Aorta (tissue), 5 donors: ENCODE results near the gene STRADA. TPM values are rescaled to one million over a fixed set of nuclear protein-coding genes. Genes with fewer than 3 reads are reported as not detected.

Experiments
- ATAC-seq: fragments of 200-7000 bp; cut with Tn5 transposase; one replicate; pipeline ENCODE4 v1.9.1; 2022; ENCODE audit warnings: moderate library complexity; ENCODE audit not compliant: low FRiP score
- DNase-seq, 2 donors: peaks; one replicate each; pipeline ENCODE4 v3.0.0-alpha.2; 2020
- H3K27ac ChIP-seq, 2 donors: one replicate each; pipeline ENCODE4 v1.5.1; 2013; ENCODE audit warnings: low read length in 2 of 2, mild to moderate bottlenecking in 2 of 2, moderate library complexity in 2 of 2, control low read depth in 1 of 2, inconsistent platforms in 1 of 2, low read depth in 1 of 2
- H3K27me3 ChIP-seq, 2 donors: one replicate each; pipeline ENCODE4 v1.6.1; 2013; ENCODE audit warnings: control low read depth in 1 of 2, low read length in 1 of 2, mild to moderate bottlenecking in 1 of 2, moderate library complexity in 1 of 2; ENCODE audit not compliant: insufficient read depth in 2 of 2, control insufficient read depth in 1 of 2
- H3K36me3 ChIP-seq, 2 donors: one replicate each; pipeline ENCODE4 v1.6.1; 2013; ENCODE audit warnings: control low read depth in 1 of 2, low read length in 1 of 2, mild to moderate bottlenecking in 1 of 2; ENCODE audit not compliant: insufficient read depth in 2 of 2, control insufficient read depth in 1 of 2
- H3K4me1 ChIP-seq, 2 donors: one replicate each; pipeline ENCODE4 v1.6.1; 2013; ENCODE audit warnings: low read length in 2 of 2, control low read depth in 1 of 2, mild to moderate bottlenecking in 1 of 2, moderate library complexity in 1 of 2; ENCODE audit not compliant: insufficient read depth in 2 of 2, control insufficient read depth in 1 of 2
- H3K4me3 ChIP-seq, 2 donors: one replicate each; pipeline ENCODE4 v1.5.1; 2013; ENCODE audit warnings: low read length in 2 of 2, control low read depth in 1 of 2, mild to moderate bottlenecking in 1 of 2
- H3K9me3 ChIP-seq: one replicate; pipeline ENCODE4 v1.6.1; 2013; ENCODE audit warnings: mild to moderate bottlenecking, low read length; ENCODE audit not compliant: control insufficient read depth
- WGBS, 2 donors: extraction: QIAGEN DNeasy Blood & Tissue Kit; methylation state at CpG; one replicate each; pipeline ENCODE4 v1.1.7; 2013; 5-methylcytosine and 5-hydroxymethylcytosine counted together
- intact Hi-C, 2 donors: fragments of 100-400 bp; cut with DNase I; formaldehyde crosslinking; loops; one replicate each; pipeline versions ENCODE4 v1.14.2 to v1.15.0; 2022
- polyA plus RNA-seq, 2 donors: library from polyadenylated mRNA; stranded (reverse); fragments of 200-250 nt; gene quantifications; one replicate each; pipeline ENCODE4 v1.2.3, GENCODE V29; 2013
- total RNA-seq, 2 donors: library from RNA; stranded (reverse); fragmentation: NEBNext Ultra II Directional; extraction: Animal tissue kit (Norgen Biotek cat#: 25700); gene quantifications; one replicate each; pipeline ENCODE4 v1.2.1, GENCODE V29; 2021
- donor health status: healthy with polysubstance abuse.
- donor health status: Bipolar disorder and iron deficiency.
- donor health status: DM: no; HTN: no; CAD: no.
- donor health status: DM: no; HTN: no; CAD: no.
- donor health status: DM: yes; HTN: yes; CAD: no.

STRADA gene
- total and polyA plus RNA-seq, 4 donors: 10.8 to 63.8 (median 41.0) TPM

- Histone ChIP-seq H3K4me3 (no peak overlapping the region), H3K27me3 (no peaks in the 10 kb centered on the region), H3K9me3 (no peaks in the 10 kb centered on the region), H3K36me3 (no peaks in the 10 kb centered on the region), H3K4me1 (no peaks in the 10 kb centered on the region), H3K27ac (peak overlapping the region; percentile 78 to 91)
- 4 to 6% methylated on average over 4 of the region's 4 CpGs for WGBS, 2 donors
- intact Hi-C loops: loop anchor here in 1 of 2 donors (5.0 kb wide), 1 partner anchor 67 kb away; the partner anchor contains the start of gene STRADA
- DNase-seq (no peak), ATAC-seq (peak; percentile 31)
Observed at GRCh38 chr17:63675231-63675606, 66.4 kb downstream of the STRADA start.

- 89 to 99% methylated on average over 2 of the region's 2 CpGs for WGBS, 2 donors
- Histone ChIP-seq H3K4me3 (no peak overlapping the region), H3K4me1 (no peaks in the 10 kb centered on the region), H3K27me3 (no peaks in the 10 kb centered on the region), H3K9me3 (no peaks in the 10 kb centered on the region), H3K36me3 (peaks cover 0 to 3% of the 10 kb centered on the region in 2 donors), H3K27ac (no peak overlapping the region)
- DNase-seq: no peak
- intact Hi-C loops: no loop called here
- ATAC-seq: no peak
Observed at GRCh38 chr17:63672856-63673255, 68.7 kb downstream of the STRADA start.

- DNase-seq (no peak), ATAC-seq (peak; percentile 64)
- Histone ChIP-seq H3K4me3 (no peak overlapping the region), H3K9me3 (no peaks in the 10 kb centered on the region), H3K36me3 (peaks cover 0 to 7% of the 10 kb centered on the region in 2 donors), H3K27ac (no peak overlapping the region), H3K4me1 (no peaks in the 10 kb centered on the region), H3K27me3 (no peaks in the 10 kb centered on the region)
- intact Hi-C loops: no loop called here
- 72% methylated on average over 5 of the region's 5 CpGs for WGBS, 2 donors
Observed at GRCh38 chr17:63665527-63666214, 75.9 kb downstream of the STRADA start.

GRCh38 chr17:63659850-63660249, 81.7 kb downstream of the STRADA start:
- Histone ChIP-seq H3K4me1 (no peaks in the 10 kb centered on the region), H3K27ac (no peak overlapping the region), H3K9me3 (no peaks in the 10 kb centered on the region), H3K4me3 (no peak overlapping the region), H3K27me3 (no peaks in the 10 kb centered on the region), H3K36me3 (peaks cover 0 to 1% of the 10 kb centered on the region in 2 donors)
- ATAC-seq (no peak), DNase-seq (no peak)
- WGBS, 2 donors: 93% methylated on average over 3 of the region's 3 CpGs
- intact Hi-C loops: no loop called here

- Histone ChIP-seq H3K4me3 (no peak overlapping the region), H3K4me1 (no peaks in the 10 kb centered on the region), H3K27ac (no peak overlapping the region), H3K36me3 (peaks cover 3% of the 10 kb centered on the region in 2 donors), H3K9me3 (no peaks in the 10 kb centered on the region), H3K27me3 (no peaks in the 10 kb centered on the region)
- no peak for DNase-seq
- no peak for ATAC-seq
- intact Hi-C loops: no loop called here
- WGBS, 2 donors: 40 to 61% methylated on average over 1 of the region's 1 CpG
Observed at GRCh38 chr17:63658366-63658765, 83.2 kb downstream of the STRADA start.

- Histone ChIP-seq H3K27ac (peak overlapping the region in 1 of 2 donors; percentile 54), H3K27me3 (no peaks in the 10 kb centered on the region), H3K36me3 (peaks cover 5% of the 10 kb centered on the region in 2 donors), H3K9me3 (no peaks in the 10 kb centered on the region), H3K4me1 (no peaks in the 10 kb centered on the region), H3K4me3 (no peak overlapping the region)
- no peak for ATAC-seq
- WGBS, 2 donors: 68 to 69% methylated on average over 3 of the region's 3 CpGs
- intact Hi-C loops: no loop called here
- no peak for DNase-seq
Observed at GRCh38 chr17:63657786-63658185, 83.8 kb downstream of the STRADA start.

GRCh38 chr17:63653050-63653449, 88.5 kb downstream of the STRADA start:
- Histone ChIP-seq H3K9me3 (no peaks in the 10 kb centered on the region), H3K27ac (no peak overlapping the region), H3K36me3 (peaks cover 5 to 10% of the 10 kb centered on the region in 2 donors), H3K27me3 (no peaks in the 10 kb centered on the region), H3K4me1 (no peaks in the 10 kb centered on the region), H3K4me3 (no peak overlapping the region)
- DNase-seq: no peak
- 2 to 5% methylated on average over 2 of the region's 2 CpGs for WGBS, 2 donors
- no peak for ATAC-seq
- intact Hi-C loops: no loop called here

Other genes starting within 250 kb of the STRADA start
- not detected for gene KCNH6, start 218.4 kb downstream of the STRADA start, total RNA-seq
- gene KCNH6, start 218.4 kb downstream of the STRADA start, polyA plus RNA-seq: not detected
- 10 to 100 TPM; 39.3 to 52.7 TPM for gene DCAF7, start 191.3 kb downstream of the STRADA start, total RNA-seq
- gene DCAF7, start 191.3 kb downstream of the STRADA start, polyA plus RNA-seq: 10 to 100 TPM; 11.0 to 14.7 TPM
- gene TACO1, start 140.9 kb downstream of the STRADA start, total RNA-seq: 10 to 100 TPM; 10.8 to 11.0 TPM
- gene TACO1, start 140.9 kb downstream of the STRADA start, polyA plus RNA-seq: 10 to 100 TPM; 13.1 to 17.5 TPM
- 10 to 100 TPM; 54.5 to 83.2 TPM for gene MAP3K3, start 119.4 kb downstream of the STRADA start, total RNA-seq
- 10 to 100 TPM; 16.2 to 40.4 TPM for gene MAP3K3, start 119.4 kb downstream of the STRADA start, polyA plus RNA-seq
- 10 to 100 TPM; 15.6 to 23.1 TPM for gene LIMD2, start 41.7 kb downstream of the STRADA start, total RNA-seq
- 10 to 100 TPM; 20.8 to 23.1 TPM for gene LIMD2, start 41.7 kb downstream of the STRADA start, polyA plus RNA-seq
- gene CCDC47, start 31.8 kb upstream of the STRADA start, total RNA-seq: 10 to 100 TPM; 62.7 to 65.8 TPM
- 10 to 100 TPM; 27.9 to 35.2 TPM for gene CCDC47, start 31.8 kb upstream of the STRADA start, polyA plus RNA-seq
- gene DDX42, start 32.4 kb upstream of the STRADA start, total RNA-seq: 100 to 1,000 TPM; 120 to 136 TPM
- 10 to 100 TPM; 63.7 to 89.3 TPM for gene DDX42, start 32.4 kb upstream of the STRADA start, polyA plus RNA-seq
- 10 to 100 TPM; 81.1 to 92.9 TPM for gene PSMC5, start 85.6 kb upstream of the STRADA start, total RNA-seq
- gene PSMC5, start 85.6 kb upstream of the STRADA start, polyA plus RNA-seq: 100 to 1,000 TPM; 144 to 208 TPM
- 10 to 100 TPM; 29.4 to 38.1 TPM for gene FTSJ3, start 85.9 kb upstream of the STRADA start, total RNA-seq
- 10 to 100 TPM; 10.0 to 30.0 TPM for gene FTSJ3, start 85.9 kb upstream of the STRADA start, polyA plus RNA-seq
- gene SMARCD2, start 100.9 kb upstream of the STRADA start, total RNA-seq: 10 to 100 TPM; 43.0 to 69.7 TPM
- gene SMARCD2, start 100.9 kb upstream of the STRADA start, polyA plus RNA-seq: 10 to 100 TPM; 37.9 to 61.5 TPM
- gene CSH2, start 131.9 kb upstream of the STRADA start, total RNA-seq: not detected
- gene CSH2, start 131.9 kb upstream of the STRADA start, polyA plus RNA-seq: not detected
- not detected for gene GH2, start 140.1 kb upstream of the STRADA start, total RNA-seq
- gene GH2, start 140.1 kb upstream of the STRADA start, polyA plus RNA-seq: not detected
- gene CSH1, start 154.8 kb upstream of the STRADA start, total RNA-seq: not detected
- not detected for gene CSH1, start 154.8 kb upstream of the STRADA start, polyA plus RNA-seq
- not detected for gene CSHL1, start 169.5 kb upstream of the STRADA start, total RNA-seq
- gene CSHL1, start 169.5 kb upstream of the STRADA start, polyA plus RNA-seq: not detected
- gene GH1, start 177.0 kb upstream of the STRADA start, total RNA-seq: not detected
- not detected for gene GH1, start 177.0 kb upstream of the STRADA start, polyA plus RNA-seq
- 1 to 10 TPM; 5.1 to 7.1 TPM for gene CD79B, start 190.5 kb upstream of the STRADA start, total RNA-seq
- 1 to 10 TPM in 1 of 2 donors, under 1 TPM in 1; 0.50 to 6.7 TPM for gene CD79B, start 190.5 kb upstream of the STRADA start, polyA plus RNA-seq
- gene SCN4A, start 231.1 kb upstream of the STRADA start, total RNA-seq: 1 to 10 TPM; 1.5 to 3.2 TPM
- under 1 TPM in 1 of 2 donors, not detected in 1; 0.03 TPM for gene SCN4A, start 231.1 kb upstream of the STRADA start, polyA plus RNA-seq